Adipocyte (in vitro differentiated cells): Measurements from ENCODE around the gene DTNBP1.
"Not testable (repeated sequence)": the region's sequence is repeated elsewhere in the genome, so short reads cannot be mapped to it uniquely, and the experiment has no call there.

Experiments
- DNase-seq: peaks from one replicate; pipeline ENCODE4 v3.0.0-alpha.2; 2015; ENCODE audit warnings: low read depth
- H3K27me3 ChIP-seq: replicated peaks from 2 replicates; pipeline ENCODE4 v1.7.0; 2013; ENCODE audit warnings: mild to moderate bottlenecking, low read length, moderate library complexity; ENCODE audit not compliant: control insufficient read depth, insufficient read depth
- H3K36me3 ChIP-seq: 2 replicates; pipeline ENCODE4 v1.7.0; 2013; ENCODE audit warnings: low read length, mild to moderate bottlenecking, moderate library complexity; ENCODE audit not compliant: control insufficient read depth, insufficient read depth, severe bottlenecking
- H3K4me1 ChIP-seq: 2 replicates; pipeline ENCODE4 v1.7.0; 2013; ENCODE audit warnings: mild to moderate bottlenecking, low read length, moderate library complexity; ENCODE audit not compliant: control insufficient read depth, insufficient read depth
- H3K4me3 ChIP-seq: 2 replicates; pipeline ENCODE4 v1.7.0; 2013; ENCODE audit warnings: mild to moderate bottlenecking, low read length, moderate library complexity
- H3K9ac ChIP-seq: 2 replicates; pipeline ENCODE4 v1.7.0; 2013; ENCODE audit warnings: mild to moderate bottlenecking, low read length, moderate library complexity
- H3K9me3 ChIP-seq: 2 replicates; pipeline ENCODE4 v1.7.0; 2013; ENCODE audit warnings: mild to moderate bottlenecking, low read length, moderate library complexity; ENCODE audit not compliant: control insufficient read depth

Gene DTNBP1

GRCh38 chr6:15665237-15665636 lies 2.4 kb upstream of the DTNBP1 start:
- no peaks in the 10 kb centered on the region for H3K36me3 ChIP-seq
- H3K9ac ChIP-seq = no peak overlapping the region
- peaks cover 9% of the 10 kb centered on the region for H3K4me1 ChIP-seq
- H3K9me3 ChIP-seq = no peaks in the 10 kb centered on the region
- H3K4me3 ChIP-seq = no peak overlapping the region
- peaks cover 20% of the 10 kb centered on the region for H3K27me3 ChIP-seq
- no peak for DNase-seq

GRCh38 chr6:15663130-15663871 lies 473 bp upstream of the DTNBP1 start:
- DNase-seq = no peak
- peaks cover 9% of the 10 kb centered on the region for H3K4me1 ChIP-seq
- no peaks in the 10 kb centered on the region for H3K36me3 ChIP-seq
- peak overlapping the region; percentile 94 for H3K4me3 ChIP-seq
- H3K27me3 ChIP-seq = peaks cover 3% of the 10 kb centered on the region
- peak overlapping the region; percentile 87 for H3K9ac ChIP-seq
- H3K9me3 ChIP-seq = no peaks in the 10 kb centered on the region

GRCh38 chr6:15661853-15662325 lies 939 bp downstream of the DTNBP1 start:
- Histone ChIP-seq H3K9ac (peak overlapping the region; percentile 87), H3K4me3 (peak overlapping the region; percentile 94), H3K36me3 (no peaks in the 10 kb centered on the region), H3K9me3 (no peaks in the 10 kb centered on the region), H3K4me1 (peaks cover 9% of the 10 kb centered on the region), H3K27me3 (no peaks in the 10 kb centered on the region)
- DNase-seq = no peak

- Histone ChIP-seq H3K9me3 (no peaks in the 10 kb centered on the region), H3K27me3 (no peaks in the 10 kb centered on the region), H3K36me3 (no peaks in the 10 kb centered on the region)
These were observed 3.6 kb downstream of the DTNBP1 start for GRCh38 chr6:15659181-15659580.

GRCh38 chr6:15658181-15658744 lies 4.6 kb downstream of the DTNBP1 start:
- Histone ChIP-seq H3K36me3 (no peaks in the 10 kb centered on the region), H3K9me3 (no peaks in the 10 kb centered on the region), H3K9ac (no peak overlapping the region), H3K4me1 (peaks cover 8% of the 10 kb centered on the region), H3K4me3 (no peak overlapping the region), H3K27me3 (no peaks in the 10 kb centered on the region)
- DNase-seq = no peak

More at GRCh38 chr6:15659181-15659580, 3.6 kb downstream of the DTNBP1 start:
- Histone ChIP-seq H3K9ac (no peak overlapping the region), H3K4me1 (peaks cover 9% of the 10 kb centered on the region), H3K4me3 (no peak overlapping the region)
- peak; percentile 29 for DNase-seq

GRCh38 chr6:15657290-15657689 lies 5.5 kb downstream of the DTNBP1 start:
- H3K36me3 ChIP-seq = no peaks in the 10 kb centered on the region
- no peaks in the 10 kb centered on the region for H3K27me3 ChIP-seq
- H3K4me1 ChIP-seq = peaks cover 5% of the 10 kb centered on the region
- H3K9me3 ChIP-seq = no peaks in the 10 kb centered on the region
- H3K9ac ChIP-seq = no peak overlapping the region
- no peak overlapping the region for H3K4me3 ChIP-seq
- DNase-seq = no peak

GRCh38 chr6:15656145-15656544 lies 6.7 kb downstream of the DTNBP1 start:
- no peaks in the 10 kb centered on the region for H3K27me3 ChIP-seq
- H3K36me3 ChIP-seq = no peaks in the 10 kb centered on the region
- no peak for DNase-seq
- H3K4me3 ChIP-seq = no peak overlapping the region
- no peaks in the 10 kb centered on the region for H3K9me3 ChIP-seq
- no peak overlapping the region for H3K9ac ChIP-seq
- no peaks in the 10 kb centered on the region for H3K4me1 ChIP-seq

GRCh38 chr6:15654250-15654649 lies 8.6 kb downstream of the DTNBP1 start:
- H3K36me3 ChIP-seq = peaks cover 7% of the 10 kb centered on the region
- H3K9ac ChIP-seq = no peak overlapping the region
- no peaks in the 10 kb centered on the region for H3K27me3 ChIP-seq
- no peak for DNase-seq
- H3K4me1 ChIP-seq = no peaks in the 10 kb centered on the region
- H3K4me3 ChIP-seq = peak overlapping the region; percentile 36
- no peaks in the 10 kb centered on the region for H3K9me3 ChIP-seq

GRCh38 chr6:15653581-15653980 lies 9.2 kb downstream of the DTNBP1 start:
- H3K4me1 ChIP-seq = no peaks in the 10 kb centered on the region
- no peak for DNase-seq
- peaks cover 12% of the 10 kb centered on the region for H3K36me3 ChIP-seq
- H3K27me3 ChIP-seq = no peaks in the 10 kb centered on the region
- no peak overlapping the region for H3K9ac ChIP-seq
- no peaks in the 10 kb centered on the region for H3K9me3 ChIP-seq
- no peak overlapping the region for H3K4me3 ChIP-seq

- H3K27me3 ChIP-seq = not testable (repeated sequence)
These were observed 12.7 kb downstream of the DTNBP1 start for GRCh38 chr6:15650004-15650559.

GRCh38 chr6:15644904-15645303 lies 17.9 kb downstream of the DTNBP1 start:
- no peaks in the 10 kb centered on the region for H3K27me3 ChIP-seq
- no peak overlapping the region for H3K4me3 ChIP-seq
- H3K36me3 ChIP-seq = peaks cover 8% of the 10 kb centered on the region
- H3K4me1 ChIP-seq = no peaks in the 10 kb centered on the region
- no peak overlapping the region for H3K9ac ChIP-seq
- peaks cover 11% of the 10 kb centered on the region for H3K9me3 ChIP-seq
- no peak for DNase-seq

More at GRCh38 chr6:15650004-15650559, 12.7 kb downstream of the DTNBP1 start:
- H3K4me1 ChIP-seq, H3K9ac ChIP-seq, H3K9me3 ChIP-seq, H3K4me3 ChIP-seq, DNase-seq: not testable (repeated sequence)
- peaks cover 12% of the 10 kb centered on the region for H3K36me3 ChIP-seq
